Activated gamma-delta T cell treated with anti-CD3 and anti-CD28 coated beads, Interleukin-2, amount 50 U/mL, for 16 hours (primary cell): ENCODE data around the gene NAXD.
"Not testable (repeated sequence)": the region's sequence is repeated elsewhere in the genome, so short reads cannot be mapped to it uniquely, and the experiment has no call there.

ENCODE experiments used
- DNase-seq: peaks from one replicate; pipeline ENCODE4 v3.0.0-alpha.2; 2020; ENCODE audit warnings: low read depth

NAXD gene

DNA sequence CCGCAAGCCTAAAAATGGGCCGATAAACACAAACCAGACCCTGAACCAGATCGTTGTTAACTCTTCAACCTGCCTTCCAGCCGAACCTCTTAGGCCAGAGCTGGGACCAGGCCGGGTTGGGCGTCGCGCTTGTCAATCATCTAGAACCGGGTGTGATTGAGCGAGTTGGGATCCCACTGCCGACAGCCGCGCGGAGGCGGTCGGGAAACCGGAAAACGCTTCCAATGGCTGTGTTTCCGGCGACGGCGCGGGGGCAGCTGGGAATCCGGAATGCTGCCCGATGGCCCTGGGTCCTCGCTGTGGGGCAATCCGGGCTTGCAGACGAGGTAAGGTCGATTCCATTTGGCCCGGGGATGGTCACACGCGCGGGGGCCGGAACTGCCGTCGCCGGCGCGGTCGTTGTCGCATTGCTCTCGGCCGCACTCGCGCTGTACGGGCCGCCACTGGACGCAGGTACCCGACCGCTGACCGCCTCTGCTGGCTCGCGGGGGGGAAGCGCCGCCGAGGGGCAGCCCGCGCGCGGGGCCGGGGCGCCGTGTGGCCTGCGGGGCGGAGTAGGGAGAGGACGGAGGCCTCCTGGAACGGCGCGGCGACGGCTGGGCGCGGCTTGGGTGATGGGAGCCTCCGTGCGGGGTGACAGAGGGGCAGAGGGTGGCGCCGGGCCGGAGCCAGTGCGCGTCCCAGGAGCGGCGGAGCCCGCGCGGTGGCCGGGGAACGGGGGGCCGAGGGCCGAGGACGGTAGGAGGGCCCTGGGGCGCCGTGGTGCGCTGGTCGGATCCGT is at the start of gene NAXD:
Gene NAXD (plus strand): TSS at position 224 of the 781 bp plus-strand sequence. CDS start 57 bp downstream, at position 281.
- DNase-seq, result peak; percentile 54

DNA sequence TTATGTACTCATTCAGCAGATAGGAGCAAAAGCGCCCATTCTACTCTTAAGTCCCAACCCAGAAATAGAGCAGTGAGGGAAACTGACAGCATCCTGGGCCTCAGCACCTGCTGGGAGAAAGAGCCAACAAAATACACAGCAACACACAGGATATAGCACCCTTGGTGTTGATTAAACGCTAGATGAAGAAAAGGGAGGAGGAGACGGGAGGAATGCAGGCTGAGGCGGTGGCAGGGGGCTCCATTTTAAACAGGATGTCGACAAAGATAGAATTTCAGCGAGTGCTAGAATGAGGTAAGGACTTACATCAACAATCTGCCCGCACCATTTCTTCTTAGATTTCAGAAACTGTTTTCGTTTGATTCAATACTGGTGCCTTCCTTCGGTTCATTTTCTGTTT is 49.2 kb upstream of the NAXD start:
- DNase-seq, result no peak

DNA sequence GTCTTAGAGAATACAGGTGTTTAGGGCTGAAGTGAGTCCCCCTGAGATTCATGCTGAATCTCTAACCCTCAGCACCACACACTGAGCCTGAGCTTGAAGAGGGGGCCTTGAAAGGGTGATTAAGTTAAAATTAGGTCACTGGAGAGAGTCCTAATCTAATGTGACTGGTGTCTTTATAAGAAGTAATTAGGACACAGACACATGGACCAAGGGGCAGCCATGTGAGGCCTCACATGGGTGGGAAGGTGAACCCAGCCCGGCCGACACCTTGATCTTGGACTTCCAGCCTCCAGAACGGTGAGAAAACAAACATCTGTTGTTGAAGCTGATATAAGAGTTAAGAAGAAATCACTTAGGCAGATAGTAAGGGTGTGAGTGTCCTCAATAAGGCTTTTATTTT is 46.7 kb upstream of the NAXD start:
- DNase-seq, result no peak

DNA sequence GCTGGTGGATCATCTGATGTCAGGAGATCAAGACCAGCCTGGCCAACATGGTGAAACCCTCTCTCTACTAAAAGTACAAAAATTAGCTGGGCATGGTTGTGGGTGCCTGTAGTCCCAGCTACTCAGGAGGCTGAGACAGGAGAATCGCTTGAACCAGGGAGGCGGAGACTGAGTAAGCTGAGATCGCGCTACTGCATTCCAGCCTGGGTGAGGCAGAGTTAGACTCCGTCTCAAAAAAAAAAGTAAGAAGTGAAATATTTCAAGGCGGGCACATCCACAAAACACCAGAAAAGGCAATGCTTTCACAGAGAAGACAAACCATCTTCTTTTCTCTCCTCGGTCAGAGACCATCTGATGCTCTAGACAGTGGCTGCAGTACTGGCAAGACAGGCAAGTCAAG is 45.4 kb upstream of the NAXD start:
- not testable (repeated sequence) for DNase-seq

DNA sequence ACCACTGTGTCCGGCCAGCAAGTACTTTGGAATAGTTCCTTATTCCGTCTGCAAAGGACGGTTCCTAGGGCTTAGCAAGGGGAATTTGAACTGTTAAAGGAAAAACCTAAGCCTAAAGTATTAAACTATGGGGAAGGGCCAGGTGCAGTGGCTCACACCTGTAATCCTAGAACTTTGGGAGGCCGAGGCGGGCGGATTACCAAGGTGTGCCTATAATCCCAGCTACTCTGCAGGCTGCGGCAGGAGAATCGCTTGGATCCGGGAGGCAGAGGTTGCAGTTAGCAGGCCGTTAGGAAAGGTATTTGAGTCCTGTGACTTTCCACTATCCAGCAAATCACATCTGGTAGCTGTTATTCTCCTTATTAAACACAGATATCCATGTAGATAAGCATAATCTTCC is 44.5 kb upstream of the NAXD start:
- no peak for DNase-seq

DNA sequence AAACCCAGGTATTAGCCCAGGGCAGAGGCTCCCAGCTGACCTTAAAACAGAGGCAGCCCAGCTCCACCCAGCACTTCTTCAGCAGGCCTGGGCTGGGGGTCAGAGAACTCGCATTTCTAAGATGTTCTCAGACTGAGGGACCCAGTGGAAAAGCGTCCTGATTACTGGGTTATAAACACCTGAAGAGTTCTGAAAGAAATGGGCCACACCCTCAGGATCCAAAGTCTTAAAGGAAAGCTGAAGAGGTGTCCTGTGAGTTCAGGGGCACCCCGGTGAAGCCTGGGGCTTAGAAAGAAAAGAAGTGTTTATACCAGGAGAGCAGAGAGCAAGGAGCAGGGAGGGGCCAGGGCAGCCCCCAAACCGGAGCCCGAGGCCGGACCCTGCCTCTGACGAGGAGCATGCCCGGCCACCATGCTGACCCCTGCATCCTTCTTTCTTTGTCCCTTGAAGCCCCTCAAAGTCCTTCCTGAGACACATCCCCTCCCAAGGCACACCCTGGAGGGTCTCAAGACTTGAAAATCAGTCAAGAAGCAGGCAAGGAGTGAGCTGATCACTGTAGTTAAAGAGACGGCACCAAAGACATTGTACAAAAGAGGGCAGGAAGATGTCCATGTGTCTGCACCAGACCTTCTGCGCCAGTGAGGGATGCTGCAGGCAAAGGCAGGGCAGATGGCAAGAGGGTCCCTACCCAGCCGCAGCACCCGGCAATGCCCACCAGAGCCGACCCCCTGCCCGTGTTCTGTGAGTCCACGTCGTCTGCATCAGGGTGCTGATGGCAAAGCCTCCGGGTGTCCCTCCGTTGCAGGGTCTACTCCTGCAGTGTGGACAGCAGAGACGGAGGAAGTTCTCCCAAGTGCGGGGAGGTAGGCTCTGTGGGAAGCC is 43.2 kb upstream of the NAXD start:
- DNase-seq, result no peak

DNA sequence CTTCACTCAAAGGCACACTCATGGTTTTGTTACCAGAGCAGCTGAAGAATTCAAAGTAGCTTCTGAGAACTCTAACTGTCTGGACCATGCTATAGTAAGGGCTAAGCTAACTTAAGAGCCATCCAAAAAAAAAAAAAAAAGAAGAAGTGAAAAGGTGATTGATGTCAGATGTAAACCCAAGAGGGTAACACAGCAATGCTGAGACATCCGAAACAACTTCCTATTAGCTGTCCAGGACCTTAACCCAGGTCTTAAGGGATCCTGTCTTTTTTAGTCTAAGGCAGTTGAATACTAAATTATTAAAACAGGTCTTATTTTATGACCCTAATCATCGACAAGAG is 42.6 kb upstream of the NAXD start:
- no peak for DNase-seq

DNA sequence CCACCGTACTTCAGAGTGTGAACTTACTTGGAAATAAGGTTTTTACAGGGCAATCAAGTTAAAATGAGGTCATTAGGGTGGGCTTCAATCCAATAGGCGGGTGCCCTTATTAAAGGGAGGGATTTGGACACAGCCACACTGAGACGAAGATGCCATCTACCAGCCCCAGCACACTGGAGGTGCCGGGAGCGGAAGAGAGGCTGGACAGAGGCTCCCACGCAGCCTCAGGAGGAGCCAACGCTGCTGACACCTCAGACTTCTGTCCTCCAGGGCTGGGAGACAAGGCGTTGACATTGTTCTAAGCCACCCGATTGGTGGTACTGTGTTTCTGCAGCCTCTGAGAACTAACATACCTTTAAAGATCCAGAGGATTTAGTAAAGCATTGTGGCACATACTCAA is 41.2 kb upstream of the NAXD start:
- no peak for DNase-seq

DNA sequence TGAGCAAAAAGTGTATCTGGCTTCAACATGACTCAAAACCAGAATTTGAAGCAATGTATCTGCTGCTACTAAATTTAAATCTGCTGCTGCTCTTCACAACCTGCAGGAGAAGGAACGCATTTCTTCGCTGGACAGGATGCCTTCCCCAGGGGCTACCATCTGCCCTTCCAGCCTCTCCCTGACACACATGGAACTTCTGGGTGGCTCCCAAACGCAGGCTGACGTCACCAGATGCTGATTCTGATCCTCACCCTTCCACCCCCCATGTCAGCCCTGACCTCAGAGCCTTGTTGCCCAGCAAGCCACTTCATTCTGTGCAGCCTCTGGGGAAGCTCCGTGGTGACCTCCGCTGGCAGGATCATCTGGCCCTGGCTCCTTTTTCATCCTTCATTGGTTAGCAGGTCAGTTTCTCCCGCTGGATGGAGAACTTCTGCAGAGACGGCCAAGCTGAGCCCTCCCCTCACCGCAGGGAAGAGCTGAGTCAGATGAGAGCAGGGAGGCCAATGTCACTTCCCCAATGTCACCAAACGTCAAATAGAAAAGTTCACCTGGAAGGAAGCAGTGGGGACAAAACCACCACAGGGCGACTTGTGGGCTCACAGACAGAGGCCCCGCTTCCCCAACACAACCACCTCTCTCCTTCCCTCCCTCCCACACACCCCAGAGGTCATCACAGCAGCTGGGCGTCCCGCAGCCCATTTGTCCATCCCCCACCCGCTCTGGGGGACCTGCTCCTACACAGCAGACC is 39.8 kb upstream of the NAXD start:
- DNase-seq, result no peak

DNA sequence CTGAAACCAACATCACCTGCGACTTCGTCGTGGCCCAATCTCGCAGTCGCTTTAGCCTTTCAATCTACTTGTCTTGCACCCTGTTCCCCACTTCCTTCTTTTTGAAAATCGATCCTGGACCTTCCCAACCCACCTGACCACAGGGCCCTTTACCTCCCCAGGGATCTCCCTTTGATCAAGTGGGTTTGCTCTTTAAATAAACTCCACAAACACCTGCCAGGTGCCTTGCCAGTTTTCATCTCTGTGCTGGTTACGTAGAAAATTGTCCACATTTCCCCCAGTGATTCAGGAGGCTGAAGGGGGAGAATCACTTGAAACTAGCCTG is 39.3 kb upstream of the NAXD start:
- no peak for DNase-seq

DNA sequence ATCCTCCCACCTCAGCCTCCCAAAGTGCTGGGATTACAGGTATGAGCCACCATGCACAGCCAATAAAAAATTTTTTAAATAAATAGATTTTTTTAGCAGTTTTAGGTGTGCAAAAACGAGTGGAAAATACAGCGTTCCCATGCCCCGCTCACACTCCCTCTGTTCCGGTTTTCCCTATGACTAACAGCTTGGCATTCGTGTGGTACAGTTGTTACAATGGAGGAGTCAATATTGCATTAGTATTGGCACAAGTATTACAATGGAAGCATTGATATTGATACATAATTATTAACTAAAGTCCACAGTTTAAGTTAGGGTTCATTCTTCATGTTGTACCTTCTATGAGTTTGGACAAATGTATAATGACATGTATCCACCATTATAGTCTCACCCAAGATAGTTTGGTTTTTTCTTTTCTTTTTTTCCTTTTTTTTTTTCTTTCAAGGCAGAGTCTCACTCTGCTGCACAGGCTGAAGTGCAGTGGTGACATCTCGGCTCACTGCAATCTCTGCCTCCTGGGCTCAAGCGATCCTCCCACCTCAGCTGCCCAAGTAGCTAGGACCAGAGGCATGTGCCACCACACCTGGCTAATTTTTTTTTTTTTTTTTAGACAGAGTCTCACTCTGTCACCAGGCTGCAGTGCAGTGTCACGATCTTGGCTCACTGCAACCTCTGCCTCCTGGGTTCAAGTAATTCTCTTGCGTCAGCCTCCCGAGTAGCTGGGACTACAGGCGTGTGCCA is 38.4 kb upstream of the NAXD start:
- DNase-seq, result no peak

DNA sequence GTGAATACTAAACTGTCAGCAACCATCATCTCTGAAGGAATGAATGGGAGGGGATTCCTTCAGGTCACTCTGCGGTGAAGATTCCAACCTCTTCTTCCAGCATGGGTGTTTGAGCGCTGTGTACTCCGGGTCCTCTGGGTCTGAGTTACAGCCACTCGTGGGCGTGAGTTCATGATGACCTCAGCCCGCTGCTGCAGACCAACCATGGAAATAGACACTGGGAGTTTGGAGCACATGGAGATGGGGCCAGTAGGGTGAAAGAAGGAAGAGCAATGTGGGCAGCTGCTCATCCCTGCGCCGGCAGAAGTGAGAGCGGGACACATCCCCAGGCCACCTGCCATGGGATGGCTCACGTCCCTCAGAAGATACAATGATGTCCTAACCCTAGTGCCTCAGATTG is 37.0 kb upstream of the NAXD start:
- DNase-seq, result no peak

DNA sequence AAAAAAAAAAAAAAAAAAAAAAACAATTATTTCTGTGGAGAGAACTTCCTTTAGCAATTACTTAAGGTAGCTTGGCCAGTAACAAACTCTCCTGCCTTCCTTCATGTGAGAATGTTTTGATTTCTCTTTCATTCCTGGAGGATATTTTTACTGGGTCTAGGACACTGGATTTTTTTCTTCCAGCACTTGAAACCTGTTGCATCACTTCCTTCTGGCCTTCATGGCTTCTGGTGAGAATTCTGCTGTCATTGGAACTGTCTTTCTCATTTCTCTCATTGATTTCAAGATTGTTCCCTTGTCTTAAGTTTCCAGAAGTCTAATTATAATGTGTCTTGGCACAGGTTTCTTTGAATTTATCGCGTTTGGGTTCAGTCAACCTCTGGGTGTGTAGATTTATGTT is 34.5 kb upstream of the NAXD start:
- DNase-seq, result no peak

DNA sequence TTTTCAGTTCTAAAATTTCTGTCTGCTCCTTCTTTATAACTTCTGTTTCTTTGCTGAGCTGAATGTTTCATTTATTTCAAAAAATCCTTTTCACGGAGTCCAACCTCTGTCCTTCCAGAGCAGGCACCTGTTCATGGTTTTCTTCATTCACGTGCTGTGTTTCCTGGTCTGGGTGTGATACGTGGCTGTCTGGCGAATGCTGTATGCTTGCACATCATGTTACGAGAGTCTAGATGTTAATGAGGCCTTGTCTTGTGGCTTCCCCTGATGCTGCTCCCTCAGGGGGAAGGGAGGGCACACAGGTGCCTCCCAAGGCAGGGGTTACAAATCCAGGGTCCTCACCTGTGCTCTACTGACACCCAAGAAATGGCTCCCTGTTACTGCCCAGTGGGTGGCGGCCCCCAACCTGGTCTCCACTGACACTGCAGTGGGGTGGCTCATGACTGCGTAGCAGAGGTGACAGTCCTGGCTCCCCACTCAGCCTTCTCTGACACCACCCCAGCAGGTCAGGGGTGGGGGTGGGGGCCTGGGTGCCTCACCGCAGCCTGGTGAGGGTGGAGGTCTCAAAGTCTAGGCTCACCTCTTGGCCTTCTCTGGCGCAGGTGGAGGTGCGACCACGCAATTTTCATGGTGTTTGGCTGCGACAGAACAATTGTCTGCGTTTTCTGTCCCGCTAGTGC is 33.7 kb upstream of the NAXD start:
- no peak for DNase-seq

DNA sequence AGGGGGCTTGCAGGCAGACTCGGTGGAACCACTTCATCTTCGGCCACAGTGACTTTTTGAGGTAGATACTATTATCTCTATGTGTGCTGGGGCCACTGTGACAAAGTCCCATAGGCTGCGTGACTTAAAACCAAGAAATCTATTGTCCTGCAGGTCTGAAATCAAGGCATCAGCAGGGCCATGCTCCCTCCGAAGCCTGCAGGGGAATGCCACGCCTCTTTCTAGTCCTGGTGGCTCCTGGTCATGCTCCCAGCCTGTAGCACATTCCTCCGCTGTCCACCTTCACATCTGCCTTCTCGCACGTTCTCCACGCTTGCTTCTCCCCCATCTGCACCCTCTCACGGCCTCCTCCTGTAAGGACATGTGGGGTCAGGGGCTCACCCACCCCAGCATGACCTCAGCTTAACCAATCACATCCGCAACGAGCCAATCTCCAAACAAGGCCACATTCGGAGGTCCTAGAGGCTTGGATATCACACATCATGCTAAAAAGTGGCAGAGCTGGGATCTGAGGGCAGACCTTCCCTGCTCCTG is 32.9 kb upstream of the NAXD start:
- DNase-seq, result no peak

DNA sequence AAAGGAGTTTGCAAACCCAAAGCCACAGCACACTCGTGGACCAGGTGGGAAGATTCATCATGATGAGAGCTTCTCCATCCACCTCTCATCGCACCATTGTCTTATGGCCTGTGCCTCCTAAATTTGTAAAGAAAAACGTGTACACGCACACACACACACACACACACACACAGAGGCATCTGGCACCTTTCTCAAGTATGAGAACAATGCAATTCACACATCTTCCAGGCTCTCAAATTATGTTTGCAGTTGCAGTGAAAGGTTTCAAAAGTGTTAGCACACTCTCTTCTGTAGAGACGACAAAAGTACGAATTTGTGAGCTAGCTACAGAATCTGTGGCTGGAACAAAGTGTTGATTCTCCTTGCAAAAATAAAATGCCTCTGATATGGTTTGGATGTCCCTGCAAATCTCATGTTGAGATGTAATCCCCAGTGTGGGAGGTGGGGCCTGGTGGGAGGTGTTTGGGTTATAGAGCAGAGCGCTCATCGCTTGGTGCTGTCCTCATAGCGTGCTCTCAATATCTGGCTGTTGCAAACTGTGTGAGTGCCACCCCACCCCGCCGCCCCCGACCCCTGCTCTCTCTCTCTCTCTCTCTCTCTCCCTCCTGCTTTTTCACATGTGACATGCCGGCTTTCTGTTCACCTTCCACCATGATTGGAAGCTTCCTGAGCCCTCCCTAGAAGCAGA is 32.0 kb upstream of the NAXD start:
- no peak for DNase-seq

DNA sequence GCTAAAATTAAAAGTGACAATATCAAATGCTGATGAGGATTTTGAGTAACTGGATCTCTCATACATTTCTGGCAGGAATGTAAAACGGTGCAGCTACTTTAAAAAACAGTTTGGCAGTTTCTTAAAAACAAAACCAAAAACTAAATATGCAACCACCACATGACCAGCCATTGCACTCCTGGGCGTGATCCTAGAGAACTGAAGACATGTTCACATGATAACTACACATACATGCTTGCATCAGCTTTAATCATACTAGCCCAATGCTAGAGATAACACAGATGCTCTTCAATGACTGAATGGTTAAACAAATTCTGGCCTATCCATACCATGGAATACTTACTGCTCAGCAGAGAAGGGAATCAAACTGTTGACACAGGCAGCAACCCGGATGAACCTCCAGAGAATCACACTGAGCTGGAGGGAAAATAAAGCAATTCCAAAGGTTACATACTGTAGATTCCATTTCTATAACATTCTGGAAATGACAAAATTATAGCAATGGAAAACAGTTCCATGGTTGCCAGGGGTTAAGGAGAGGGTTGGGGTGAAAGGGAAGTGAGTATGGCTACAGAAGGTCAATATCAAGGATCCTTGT is 25.5 kb upstream of the NAXD start:
- no peak for DNase-seq

DNA sequence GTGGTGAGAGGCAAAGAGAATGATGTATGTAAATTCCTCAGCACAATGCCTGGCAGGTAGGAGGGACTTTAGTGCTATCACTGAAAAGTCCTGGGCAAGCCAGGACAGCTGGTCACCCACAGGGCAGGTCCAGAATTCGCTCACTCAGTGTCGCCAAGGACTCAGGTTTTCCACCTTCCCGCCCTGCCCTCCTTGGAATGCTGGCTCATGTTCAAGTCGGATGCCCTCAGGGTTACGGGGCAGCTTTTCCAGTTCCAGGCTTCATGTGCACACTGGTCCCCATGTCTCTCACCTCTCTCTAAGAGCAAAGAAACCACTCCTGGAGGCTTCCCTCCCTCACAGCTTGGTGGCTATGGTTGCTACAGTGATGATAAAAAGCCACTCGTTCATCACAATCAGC is 24.8 kb upstream of the NAXD start:
- DNase-seq, result no peak

DNA sequence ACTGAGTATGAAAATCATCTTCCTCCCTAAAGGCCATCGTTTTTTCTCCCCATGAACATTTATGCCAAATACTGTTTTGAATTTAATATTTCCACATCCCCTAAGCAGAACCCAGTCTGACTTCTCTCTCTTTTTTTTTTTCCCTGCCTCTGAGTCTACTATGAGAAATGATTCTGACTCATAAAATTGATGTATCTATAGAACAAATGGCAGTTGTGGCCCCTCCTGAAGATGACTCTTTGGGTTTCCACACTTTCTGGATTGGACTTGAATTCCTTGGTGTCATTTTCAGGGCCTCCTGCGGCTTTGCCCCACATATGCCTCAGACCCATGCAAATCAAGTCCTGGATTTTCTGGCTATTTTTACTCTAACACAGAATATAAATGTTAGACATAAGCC is 22.7 kb upstream of the NAXD start:
- no peak for DNase-seq

DNA sequence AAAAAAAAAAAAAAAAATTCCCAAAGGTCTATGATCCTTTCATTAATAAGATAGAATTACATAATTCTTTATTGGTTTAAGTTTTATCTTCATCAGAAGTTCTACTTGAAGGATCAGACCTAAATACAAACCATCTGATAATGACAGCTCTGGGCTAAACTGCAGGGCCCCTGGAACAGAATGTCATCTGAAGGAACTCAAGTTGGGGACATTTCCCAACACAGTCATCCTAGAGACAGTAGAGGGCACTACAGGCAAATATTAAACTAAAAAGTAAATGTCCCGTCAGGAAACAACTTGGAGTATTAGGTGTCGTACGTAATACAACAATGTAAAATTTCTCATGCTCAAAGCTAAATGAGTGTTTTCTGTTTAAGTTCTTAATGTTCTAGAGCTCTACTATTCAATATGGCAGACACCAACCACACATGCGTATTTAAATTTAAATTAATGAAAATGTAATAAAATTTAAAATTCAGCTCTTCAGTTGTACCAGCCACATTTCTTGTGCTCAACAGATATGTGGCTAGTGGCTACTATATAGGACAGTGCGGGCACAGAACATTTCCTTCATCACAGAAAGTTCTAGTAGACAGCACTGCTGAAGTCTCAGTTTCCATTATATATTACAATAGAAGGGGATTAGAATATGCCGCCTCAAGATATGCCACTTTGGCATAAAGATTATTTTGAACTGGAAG is 21.8 kb upstream of the NAXD start:
- no peak for DNase-seq
